Transverse colon (tissue), 3 donors: ENCODE results near the gene POTEH.
"Not testable (repeated sequence)": the region's sequence is repeated elsewhere in the genome, so short reads cannot be mapped to it uniquely, and the experiment has no call there.

ENCODE experiments used
- CTCF ChIP-seq, 5 experiments: fragments of 200-600 bp in 3 of 5; fragments of 450-650 bp in 2 of 5; sonication (generic) in 3 of 5; IDR thresholded peaks; 1 replicate in 2 of 5; 2 replicates in 3 of 5; pipeline ENCODE4 v1.5.1; 2016 to 2017; ENCODE audit warnings: antibody characterized with exemption in 5 of 5, inconsistent platforms in 3 of 5, mild to moderate bottlenecking in 2 of 5, moderate library complexity in 1 of 5
- POLR2A ChIP-seq: fragments of 450-650 bp; IDR thresholded peaks from one replicate; pipeline ENCODE4 v1.6.1; 2016; ENCODE audit warnings: antibody characterized with exemption, mild to moderate bottlenecking, moderate library complexity

- not testable (repeated sequence) for TF ChIP-seq CTCF (IDR thresholded peaks at IDR 0.05); POLR2A
Observed at GRCh38 chr22:15687086-15687485, 2.7 kb upstream of the POTEH start.
